Measurements from ENCODE around the gene TEKTIP1. TPM values are rescaled to one million over a fixed set of nuclear protein-coding genes. Genes with fewer than 3 reads are reported as not detected.

TEKTIP1 gene
- total RNA-seq, 1 donor from 2014 or later = not detected

GRCh38 chr19:3585301-3586126 lies 46.5 kb downstream of the TEKTIP1 start, which contains the start of gene GIPC3:
Gene GIPC3 (plus strand): TSS chr19:3585478. CDS start chr19:3585598, 120 bp downstream.
- DNase-seq (ENCODE audit: low spot score) = no peak

DNA sequence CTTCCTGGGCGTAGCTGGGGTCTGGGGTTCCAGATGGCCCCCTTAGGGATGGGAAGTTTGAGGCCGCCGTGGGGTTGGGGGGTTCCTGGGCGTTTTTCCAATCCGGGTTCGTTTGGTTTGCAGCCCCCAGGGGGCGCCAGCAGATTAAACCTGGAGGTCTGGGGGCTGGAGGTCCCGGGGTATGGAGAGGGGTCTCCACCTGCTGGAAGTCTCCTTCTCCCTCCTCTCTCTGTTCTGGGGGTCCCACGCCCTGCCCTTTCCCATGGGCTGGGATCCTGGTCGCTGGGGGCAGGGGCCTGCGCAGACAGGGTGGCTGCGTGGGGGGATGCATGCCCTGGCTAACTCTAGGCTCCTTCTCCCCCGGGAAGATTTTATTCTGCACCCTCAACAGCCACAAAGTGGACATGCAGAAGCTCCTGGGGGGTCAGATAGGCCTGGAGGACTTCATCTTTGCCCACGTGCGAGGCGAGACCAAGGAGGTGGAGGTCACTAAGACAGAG lies 47.2 kb downstream of the TEKTIP1 start:
- no peak for DNase-seq (ENCODE audit: low spot score)

- DNase-seq (ENCODE audit: low spot score) = no peak
These were observed 47.9 kb downstream of the TEKTIP1 start for GRCh38 chr19:3586707-3587346.

DNA sequence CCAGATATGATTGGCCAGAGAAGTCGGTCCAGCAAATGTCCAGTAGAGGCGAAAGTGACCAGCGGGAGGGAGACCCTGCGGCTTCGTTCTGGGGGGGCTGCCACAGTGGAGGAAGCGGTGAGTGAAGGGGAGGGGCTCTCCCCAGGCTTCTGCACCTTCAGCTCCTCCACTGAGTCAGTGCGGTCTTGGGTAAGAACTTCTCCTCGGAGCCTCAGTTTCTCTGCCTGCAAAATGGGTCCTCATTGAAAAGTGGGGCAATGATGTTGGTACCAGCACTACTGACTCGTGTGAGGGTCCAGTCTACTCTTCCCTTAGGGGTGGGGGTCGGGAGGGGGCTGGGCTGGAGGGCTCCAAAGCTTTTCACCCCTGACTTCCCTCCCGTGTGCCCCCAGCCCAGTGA lies 50.5 kb downstream of the TEKTIP1 start:
- DNase-seq (ENCODE audit: low spot score) = no peak

DNA sequence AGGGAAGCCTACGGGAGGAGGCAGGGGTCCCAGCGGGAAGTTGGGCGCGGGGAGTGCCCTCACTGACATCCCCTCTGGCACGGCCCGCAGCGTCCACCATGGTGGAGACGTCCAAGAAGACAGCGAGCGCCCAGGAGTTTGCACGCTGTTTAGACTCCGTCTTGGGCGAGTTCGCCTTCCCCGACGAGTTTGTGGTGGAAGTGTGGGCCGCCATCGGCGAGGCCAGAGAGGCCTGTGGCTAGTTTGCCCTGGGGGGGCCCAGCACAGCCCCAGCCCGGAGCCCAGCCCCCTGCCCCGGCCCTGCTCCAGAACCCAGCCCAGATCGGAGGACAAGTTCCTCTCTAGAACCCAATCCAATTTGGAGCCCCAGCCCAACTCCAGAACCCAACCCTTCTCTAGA lies 51.0 kb downstream of the TEKTIP1 start:
- no peak for DNase-seq (ENCODE audit: low spot score)

GRCh38 chr19:3590991-3591659 lies 52.2 kb downstream of the TEKTIP1 start:
- no peak for DNase-seq (ENCODE audit: low spot score)

- no peak for DNase-seq (ENCODE audit: low spot score)
These were observed 53.1 kb downstream of the TEKTIP1 start for GRCh38 chr19:3591876-3592613.

DNA sequence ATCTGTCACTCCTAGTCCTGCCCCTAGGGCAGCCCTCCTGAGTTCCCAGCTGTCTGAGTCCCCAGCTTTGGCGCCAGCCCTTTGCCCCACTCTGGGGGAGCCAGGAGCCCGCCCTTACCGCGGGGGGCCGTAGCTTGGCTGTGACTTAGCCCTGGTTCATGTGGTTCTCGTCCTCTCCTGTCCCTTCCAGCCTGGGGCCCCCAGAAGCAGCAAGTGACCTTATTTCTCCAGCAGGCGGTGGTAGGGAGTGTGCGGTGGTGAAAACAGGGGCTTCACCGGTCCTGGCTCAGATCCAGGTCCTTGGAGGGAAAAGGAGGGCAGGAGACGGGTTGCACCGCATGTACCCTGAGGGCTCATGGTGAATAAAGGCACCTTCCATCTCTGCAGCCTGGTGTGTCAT lies 54.2 kb downstream of the TEKTIP1 start:
- no peak for DNase-seq (ENCODE audit: low spot score)

Other genes with a start within 250 kb of the TEKTIP1 start
- 37.3 TPM for gene NFIC, start 172.6 kb upstream of the TEKTIP1 start, total RNA-seq (ENCODE audit: insufficient read depth, low replicate concordance)
- not detected for gene SMIM24, start 58.6 kb upstream of the TEKTIP1 start, total RNA-seq (ENCODE audit: insufficient read depth, low replicate concordance)
- gene SMIM44, start 55.7 kb upstream of the TEKTIP1 start, total RNA-seq (ENCODE audit: insufficient read depth, low replicate concordance) = not detected
- gene DOHH, start 38.5 kb upstream of the TEKTIP1 start, total RNA-seq (ENCODE audit: insufficient read depth, low replicate concordance) = 7.7 TPM
- 27.7 TPM for gene FZR1, start 32.9 kb upstream of the TEKTIP1 start, total RNA-seq (ENCODE audit: insufficient read depth, low replicate concordance)
- 69.6 TPM for gene MFSD12, start 18.4 kb downstream of the TEKTIP1 start, total RNA-seq (ENCODE audit: insufficient read depth, low replicate concordance)
- 38.5 TPM for gene HMG20B, start 33.8 kb downstream of the TEKTIP1 start, total RNA-seq (ENCODE audit: insufficient read depth, low replicate concordance)
- 0.24 TPM for gene GIPC3, start 46.3 kb downstream of the TEKTIP1 start, total RNA-seq (ENCODE audit: insufficient read depth, low replicate concordance)
- gene TBXA2R, start 67.7 kb downstream of the TEKTIP1 start, total RNA-seq (ENCODE audit: insufficient read depth, low replicate concordance) = 1.9 TPM
- gene CACTIN, start 87.6 kb downstream of the TEKTIP1 start, total RNA-seq (ENCODE audit: insufficient read depth, low replicate concordance) = 17.1 TPM
- gene PIP5K1C, start 161.3 kb downstream of the TEKTIP1 start, total RNA-seq (ENCODE audit: insufficient read depth, low replicate concordance) = 25.0 TPM
- not detected for gene TJP3, start 169.2 kb downstream of the TEKTIP1 start, total RNA-seq (ENCODE audit: insufficient read depth, low replicate concordance)
- 33.2 TPM for gene APBA3, start 222.5 kb downstream of the TEKTIP1 start, total RNA-seq (ENCODE audit: insufficient read depth, low replicate concordance)
- gene MRPL54, start 223.5 kb downstream of the TEKTIP1 start, total RNA-seq (ENCODE audit: insufficient read depth, low replicate concordance) = 29.4 TPM
- gene RAX2, start 233.1 kb downstream of the TEKTIP1 start, total RNA-seq (ENCODE audit: insufficient read depth, low replicate concordance) = 0.96 TPM
- gene MATK, start 247.2 kb downstream of the TEKTIP1 start, total RNA-seq (ENCODE audit: insufficient read depth, low replicate concordance) = 0.96 TPM

Measured in umbilical cord (tissue), 2 donors.